ENCODE results near the gene NSUN3.

Gene NSUN3

DNA sequence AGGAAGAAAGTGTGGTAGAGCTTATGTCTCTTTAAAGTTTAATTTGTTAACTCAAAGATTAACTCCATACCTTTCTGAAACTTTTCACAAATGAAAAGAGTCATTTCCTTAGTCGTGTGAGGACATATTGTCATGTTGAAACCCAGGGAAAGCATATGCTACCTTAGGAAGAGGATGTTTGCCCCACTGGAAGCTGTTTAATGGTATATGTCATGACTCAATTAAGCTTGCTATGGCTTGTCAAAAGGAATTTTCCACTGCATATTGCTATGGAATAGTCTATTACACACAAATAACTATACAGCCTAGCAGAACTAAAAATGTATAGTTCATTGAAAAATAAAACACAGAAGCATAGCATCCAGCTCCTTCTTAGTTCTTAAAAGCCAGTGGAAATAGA is 69.9 kb downstream of the NSUN3 start:
- FAIRE-seq: no peak

DNA sequence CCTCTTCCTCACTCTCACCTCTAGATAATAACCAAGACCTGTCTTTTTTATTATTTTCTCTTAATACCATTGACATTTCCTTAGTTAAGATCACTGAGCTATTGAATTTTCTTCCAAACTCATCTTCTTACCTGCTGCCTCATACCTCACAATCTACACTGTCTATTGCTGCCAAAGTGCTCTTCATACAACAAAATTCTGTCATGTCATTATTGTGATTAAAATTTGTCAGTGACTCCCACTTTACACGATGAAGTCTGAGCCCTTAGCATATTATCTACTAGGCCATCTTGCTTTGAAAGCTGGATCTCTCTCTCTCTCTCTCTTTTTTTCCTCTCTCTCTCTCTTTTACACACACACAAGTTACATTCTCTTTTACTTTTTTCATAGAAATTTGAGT is 73.3 kb downstream of the NSUN3 start:
- no peak for FAIRE-seq

DNA sequence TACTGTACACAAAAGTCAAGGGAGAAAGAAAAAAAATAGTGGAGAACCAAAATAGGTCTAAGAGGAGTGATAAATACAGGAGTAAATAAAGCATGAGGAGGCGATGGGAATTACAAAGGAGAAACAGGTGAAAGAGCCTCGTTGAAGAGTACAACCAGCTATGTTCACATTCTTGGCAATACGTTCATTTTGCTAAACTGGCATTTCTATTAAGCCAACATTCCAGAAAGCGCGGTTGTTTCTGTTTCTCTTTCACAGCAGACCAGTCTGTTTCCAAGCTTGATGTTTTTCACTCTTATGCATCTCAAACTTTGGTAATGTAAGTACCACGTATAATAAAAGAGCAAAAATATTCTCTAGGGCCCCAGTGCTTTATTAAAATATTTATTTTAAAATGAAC is 74.5 kb downstream of the NSUN3 start:
- no peak for FAIRE-seq

DNA sequence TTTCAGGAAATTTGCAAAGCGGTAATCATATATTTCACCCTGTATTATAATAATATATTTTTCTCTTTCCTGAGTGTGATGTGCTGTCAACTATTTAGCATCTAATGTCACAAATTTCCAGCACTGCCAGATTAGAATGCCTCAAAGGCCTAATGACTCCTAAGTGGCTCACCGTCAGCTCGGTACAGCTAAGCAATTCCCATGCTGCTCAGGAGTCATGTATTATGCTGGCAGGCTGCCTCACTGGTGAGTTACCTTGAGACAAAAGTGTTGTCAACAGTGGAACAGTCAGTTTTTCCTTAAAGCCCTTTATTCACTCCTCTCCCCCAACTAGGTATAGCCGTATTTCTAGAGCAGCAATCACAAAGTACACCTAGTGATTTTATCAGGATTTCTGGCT is 83.6 kb downstream of the NSUN3 start:
- no peak for FAIRE-seq

DNA sequence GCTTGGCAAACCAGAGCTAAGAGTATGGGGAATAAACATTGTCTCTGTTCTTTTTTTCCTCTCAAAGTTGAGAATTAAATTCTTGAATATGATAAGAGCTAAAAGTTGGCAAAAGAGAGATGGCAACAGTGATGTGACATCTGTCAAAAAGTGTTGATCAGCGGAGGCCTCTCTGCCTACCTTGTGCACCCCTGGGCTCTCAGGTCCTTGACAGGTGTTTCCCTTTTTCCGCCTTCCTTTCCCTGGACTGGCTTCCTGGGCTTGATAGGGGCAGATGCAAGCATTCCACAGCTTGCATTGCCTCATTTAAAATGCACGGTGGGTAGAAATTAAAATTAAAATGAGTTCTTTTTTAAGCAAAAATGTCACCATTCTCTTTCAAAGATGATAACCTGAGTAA is 84.2 kb downstream of the NSUN3 start:
- FAIRE-seq: no peak

DNA sequence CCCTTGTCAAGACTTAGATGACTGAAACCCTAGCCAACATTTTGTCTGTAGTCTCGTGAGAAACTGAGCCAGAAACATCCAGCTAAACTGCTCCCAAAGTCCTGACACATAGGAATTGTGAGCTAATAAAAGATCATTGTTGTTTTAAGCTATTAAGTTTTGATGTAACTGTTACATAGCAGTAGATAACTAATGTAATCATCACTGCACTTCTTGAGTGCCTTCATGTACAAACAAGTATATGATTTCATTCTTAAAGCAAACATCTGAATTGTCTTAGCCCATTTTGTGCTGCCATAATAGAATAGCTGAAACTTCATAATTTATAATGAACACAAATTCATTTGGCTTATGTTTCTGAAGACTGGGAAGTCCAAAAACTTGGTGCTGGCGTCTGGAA is 87.3 kb downstream of the NSUN3 start:
- FAIRE-seq: no peak

DNA sequence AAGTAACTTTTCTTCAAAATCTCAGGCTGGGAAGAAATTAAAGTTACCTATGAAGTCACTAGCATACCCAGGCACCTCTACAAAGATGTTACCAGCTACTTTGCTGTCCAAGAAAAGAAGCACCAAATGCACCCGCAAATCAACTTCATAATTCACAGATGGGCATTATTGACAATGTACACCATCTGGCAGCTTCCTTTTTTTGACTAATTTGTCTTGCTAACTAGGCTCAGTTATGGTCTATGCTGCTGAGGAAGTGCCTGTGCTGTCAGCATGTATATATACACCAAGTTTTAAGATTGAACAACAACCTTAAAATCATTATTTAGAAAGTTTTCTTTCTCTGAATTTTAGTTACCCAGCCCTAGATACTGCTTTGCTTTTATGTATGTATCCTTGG is 93.8 kb downstream of the NSUN3 start:
- FAIRE-seq: no peak

DNA sequence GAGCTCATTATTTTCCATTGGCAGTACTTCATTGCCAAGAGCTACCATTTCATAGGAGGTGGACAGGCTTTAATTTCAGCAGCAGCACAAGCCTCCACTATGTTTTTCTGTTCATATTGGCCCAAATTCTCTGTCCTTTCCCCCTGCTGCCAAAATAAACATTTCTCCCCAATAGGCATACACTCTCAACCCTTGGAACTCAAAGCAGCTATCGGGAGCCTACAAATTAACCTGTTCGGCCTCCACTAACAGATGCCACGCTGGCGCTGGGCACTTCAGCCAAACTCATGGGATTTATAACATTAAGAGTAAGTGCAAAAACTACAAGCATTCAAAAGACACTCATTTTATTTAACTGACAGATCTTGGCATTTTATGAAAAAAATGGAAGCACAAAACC is 95.7 kb downstream of the NSUN3 start:
- no peak for FAIRE-seq

DNA sequence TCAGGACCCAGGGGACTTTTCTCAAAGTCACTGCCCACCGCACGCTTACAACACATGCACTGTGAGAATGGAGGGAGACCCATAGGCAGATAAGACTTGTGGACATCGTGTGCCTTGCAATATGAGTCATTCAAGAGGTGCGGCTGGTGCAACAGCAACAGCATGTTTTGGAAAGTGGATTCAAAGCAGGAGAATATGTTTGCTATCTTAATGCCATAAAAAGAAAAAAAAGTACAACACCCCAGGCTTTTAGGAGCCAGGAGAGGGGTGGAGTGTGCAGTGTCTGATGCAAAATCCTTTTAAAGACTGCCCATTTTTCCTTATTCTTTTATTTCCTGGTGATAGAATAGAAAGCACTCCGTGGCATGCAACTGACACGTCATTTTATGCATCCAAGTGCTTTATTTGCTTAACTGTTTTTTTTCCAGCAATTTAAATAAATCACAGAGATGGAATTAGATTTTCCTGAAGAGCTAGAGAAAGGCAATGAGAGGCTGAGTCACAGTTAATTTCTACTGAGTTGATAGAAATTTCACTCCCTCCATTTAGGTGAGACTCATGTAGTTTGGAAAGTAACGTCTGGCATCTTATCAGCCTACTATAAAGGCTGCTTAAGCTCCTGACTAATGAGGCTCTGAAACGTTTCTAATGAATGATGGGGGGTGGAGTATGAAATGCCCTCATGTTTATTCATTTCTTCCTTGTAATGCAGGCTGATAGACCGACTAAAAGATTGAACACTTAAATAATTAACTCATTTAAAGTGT is 96.4 kb downstream of the NSUN3 start:
- FAIRE-seq: no peak

DNA sequence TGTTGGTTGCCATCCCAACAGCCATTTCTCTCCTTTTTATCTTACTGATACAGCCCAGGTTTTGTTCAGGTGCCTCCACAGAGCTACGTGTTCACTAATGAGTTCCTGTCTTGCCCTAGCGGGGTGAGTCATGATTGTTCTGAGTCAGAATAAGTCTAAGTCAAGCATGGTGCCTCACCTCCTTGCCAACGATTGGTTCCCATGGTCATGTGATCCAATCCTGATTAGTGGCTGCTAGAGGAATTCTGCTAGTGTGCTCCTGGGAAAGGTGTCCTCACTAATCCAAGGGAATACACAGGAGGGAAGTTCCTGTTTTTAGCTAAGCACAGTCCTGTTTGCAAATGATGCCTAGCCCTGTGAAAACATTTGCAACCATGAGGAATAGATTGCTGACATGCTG is 99.8 kb downstream of the NSUN3 start:
- FAIRE-seq: no peak

DNA sequence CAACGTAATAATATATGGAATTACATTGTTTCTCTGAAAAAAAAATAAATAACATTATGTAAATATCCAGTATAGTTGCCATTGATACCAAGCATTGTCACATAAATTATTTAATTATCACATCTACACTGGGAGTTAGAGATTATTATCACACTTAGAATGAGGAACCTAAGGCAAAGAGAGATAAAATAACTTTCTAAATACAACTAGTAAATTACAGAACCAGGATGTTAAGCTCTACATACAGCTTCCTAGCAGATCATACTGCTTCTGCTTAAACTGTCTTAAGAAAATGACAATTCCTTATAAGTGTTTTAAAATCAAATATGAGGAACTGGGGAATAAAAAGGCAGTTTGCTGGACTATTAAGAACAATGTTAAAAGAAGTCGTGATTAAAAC is 104.5 kb downstream of the NSUN3 start:
- no peak for FAIRE-seq

DNA sequence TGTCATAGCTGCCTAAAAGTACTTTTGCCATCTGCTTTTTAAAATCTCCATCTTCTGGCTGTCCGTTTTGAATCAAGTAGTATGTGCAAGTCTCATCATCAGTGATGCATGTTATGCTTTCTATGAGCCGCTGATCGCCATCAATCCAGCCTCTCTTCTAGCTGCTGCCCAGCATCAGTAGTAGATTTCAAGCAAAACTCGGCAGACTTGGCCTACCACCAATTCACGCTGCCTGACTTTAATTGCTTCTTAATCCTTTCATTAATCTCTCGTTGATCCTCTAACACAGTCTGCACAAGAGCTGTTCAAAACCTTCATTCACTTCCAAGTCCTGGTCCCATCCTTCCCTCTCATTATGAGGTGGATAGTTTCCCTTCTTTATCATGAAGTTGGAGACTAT is 104.9 kb downstream of the NSUN3 start:
- no peak for FAIRE-seq

DNA sequence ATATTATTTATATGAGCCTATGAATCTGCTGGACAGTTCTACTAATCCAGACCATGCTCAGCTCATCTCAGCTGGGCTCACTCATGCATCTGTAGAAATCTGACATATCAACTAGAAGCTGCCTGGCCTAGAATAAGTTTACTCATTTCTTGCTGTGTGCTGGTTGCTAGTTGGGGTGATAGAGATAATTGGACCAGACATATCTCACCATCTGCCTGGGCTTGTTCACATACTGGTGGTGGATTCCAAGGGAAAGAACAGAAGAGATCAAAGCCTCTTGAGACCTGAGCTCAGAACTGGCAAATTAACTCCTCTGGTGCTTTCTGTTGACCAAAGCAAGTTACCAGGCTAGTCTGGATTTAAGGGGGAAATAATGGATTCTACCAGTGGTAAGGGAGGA is 109.1 kb downstream of the NSUN3 start:
- FAIRE-seq: no peak

DNA sequence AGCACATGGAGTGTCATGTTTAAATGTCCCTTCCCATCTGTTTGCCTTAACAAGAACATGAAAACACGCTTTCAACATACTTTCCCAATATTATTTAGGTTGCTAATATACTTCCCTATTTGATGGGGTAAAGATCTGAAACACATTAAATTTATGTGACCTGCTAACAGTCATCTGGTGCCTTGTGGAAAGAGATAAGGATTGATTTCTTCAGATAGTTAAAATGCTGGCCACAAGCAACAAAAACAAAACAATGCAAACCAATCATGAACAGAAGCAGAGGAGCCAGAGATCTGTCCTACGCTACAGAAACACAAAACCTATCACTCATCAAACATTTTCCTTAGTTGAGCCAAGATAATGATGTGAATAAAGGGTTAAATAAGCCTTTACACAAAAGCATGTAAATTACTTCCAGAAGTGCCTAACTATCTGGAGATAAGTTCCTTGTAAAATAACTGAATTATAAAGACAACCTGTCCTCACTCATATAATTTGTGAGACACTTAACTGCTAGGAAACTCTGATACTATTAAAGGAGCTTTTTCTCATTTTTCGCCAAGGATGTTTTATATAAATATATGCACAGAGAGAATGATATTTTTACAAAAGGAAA is 109.9 kb downstream of the NSUN3 start:
- FAIRE-seq: no peak

DNA sequence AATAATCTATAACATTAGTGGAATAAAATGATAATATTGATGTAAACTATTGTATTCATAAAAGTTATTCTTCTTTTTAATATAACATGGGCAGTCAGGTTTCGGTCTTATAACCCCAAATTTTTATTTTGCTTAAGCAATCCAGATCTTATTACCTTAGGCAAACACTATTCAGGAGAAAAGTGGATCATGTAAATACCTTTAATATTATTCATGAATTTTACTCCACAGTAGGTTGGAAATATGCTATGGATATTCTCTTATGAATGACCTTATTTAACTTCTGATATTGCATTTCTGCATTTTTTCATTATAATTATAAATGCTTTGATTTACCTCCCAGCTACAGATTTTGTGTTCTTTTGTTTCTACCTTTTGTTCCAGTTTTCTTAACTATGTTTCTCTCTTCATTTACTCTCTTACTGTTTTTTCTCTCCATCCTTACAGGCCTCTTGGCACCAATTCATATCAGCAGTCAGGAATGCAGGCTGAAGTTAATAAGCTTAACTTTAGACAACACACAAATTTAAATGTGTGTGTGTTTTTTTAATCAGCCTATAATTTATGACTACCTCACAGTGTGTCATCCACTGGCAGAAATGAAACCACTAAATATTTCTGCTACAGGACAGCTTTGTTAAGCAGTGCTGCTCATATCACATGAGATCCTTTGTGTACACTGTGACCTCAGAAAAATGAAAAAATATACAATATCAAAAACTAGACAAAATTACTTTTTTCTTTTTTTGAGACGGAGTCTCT is 111.0 kb downstream of the NSUN3 start:
- no peak for FAIRE-seq

DNA sequence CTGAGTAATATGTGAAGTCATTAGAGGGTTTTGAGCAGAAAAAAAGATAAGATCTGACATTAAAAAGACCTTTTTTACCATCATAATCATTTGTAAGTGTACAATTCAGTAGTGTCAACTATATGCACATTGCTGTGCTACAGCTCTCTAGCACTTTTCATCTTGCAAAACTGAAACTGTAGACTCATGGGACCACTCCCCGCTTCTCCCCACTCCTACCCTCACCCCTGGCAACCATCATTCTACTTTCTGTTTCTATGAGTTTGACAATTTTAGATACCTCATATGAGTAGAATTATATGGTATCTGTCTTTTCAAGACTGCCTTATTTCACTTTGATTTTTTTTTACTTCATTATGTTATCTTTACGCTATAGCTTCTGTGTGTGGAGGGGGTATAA is 112.8 kb downstream of the NSUN3 start:
- no peak for FAIRE-seq

DNA sequence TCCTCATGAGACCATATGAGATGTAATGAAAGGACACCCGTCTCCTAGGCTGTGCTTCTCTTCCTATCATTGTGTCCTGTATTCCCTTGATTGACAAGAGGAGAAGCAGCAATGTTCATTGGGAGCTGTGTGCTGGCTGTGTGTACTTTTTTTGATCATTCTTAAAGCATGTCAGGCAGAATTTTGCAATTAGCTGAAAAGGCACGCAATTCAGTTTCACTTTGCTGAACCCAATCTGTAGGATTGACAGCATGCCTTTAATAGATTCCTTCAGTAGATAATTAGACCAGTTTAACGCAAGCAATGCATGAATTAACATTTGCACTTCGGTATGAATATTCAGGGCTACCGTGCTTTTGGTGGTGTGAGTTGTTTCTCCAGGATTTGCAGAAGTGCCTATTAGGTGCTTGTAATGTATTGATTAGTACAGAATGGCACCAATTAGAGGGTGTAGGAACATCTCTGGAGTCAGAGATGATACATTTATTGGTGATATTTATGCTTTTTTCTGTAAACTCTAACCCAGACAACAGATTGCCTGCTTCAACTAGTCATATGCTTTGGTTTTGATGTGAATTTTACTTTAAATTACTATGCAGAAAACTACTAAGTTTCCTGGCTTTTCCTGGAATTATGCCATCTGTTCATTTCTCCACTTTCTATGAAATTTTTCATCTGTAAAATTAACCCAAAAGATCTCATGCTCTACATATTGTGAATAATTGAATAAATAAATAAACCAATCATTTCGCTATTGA is 114.3 kb downstream of the NSUN3 start:
- FAIRE-seq: no peak

Measured in endometrium (tissue), 2 donors.